Liver (tissue), 9 donors: Measurements from ENCODE around the gene ZMYM1. TPM values are rescaled to one million over a fixed set of nuclear protein-coding genes. Genes with fewer than 3 reads are reported as not detected.
"Not testable (repeated sequence)": the region's sequence is repeated elsewhere in the genome, so short reads cannot be mapped to it uniquely, and the experiment has no call there.

Experiments
- DNase-seq: peaks from one replicate; pipeline ENCODE4 v3.0.0-alpha.2; 2017; ENCODE audit warnings: low spot score
- H3K27ac ChIP-seq, 2 donors: one replicate each; pipeline ENCODE4 v1.7.0; 2013; ENCODE audit warnings: inconsistent platforms in 2 of 2, low read length in 2 of 2, control low read depth in 1 of 2, low read depth in 1 of 2, mild to moderate bottlenecking in 1 of 2
- H3K27me3 ChIP-seq, 4 donors: one replicate each; pipeline versions ENCODE4 v1.6.1 to v1.7.0; 2013; ENCODE audit warnings: low read length in 3 of 4, inconsistent platforms in 1 of 4, mild to moderate bottlenecking in 1 of 4, moderate library complexity in 1 of 4; ENCODE audit not compliant: control insufficient read depth in 4 of 4, insufficient read depth in 4 of 4
- H3K36me3 ChIP-seq, 4 donors: one replicate each; pipeline versions ENCODE4 v1.6.1 to v1.7.0; 2013; ENCODE audit warnings: low read length in 3 of 4, mild to moderate bottlenecking in 3 of 4, low read depth in 1 of 4, moderate library complexity in 1 of 4; ENCODE audit not compliant: control insufficient read depth in 4 of 4, insufficient read depth in 3 of 4
- H3K4me1 ChIP-seq, 4 donors: one replicate each; pipeline versions ENCODE4 v1.6.1 to v1.7.0; 2013; ENCODE audit warnings: low read length in 3 of 4, mild to moderate bottlenecking in 3 of 4, moderate library complexity in 1 of 4; ENCODE audit not compliant: control insufficient read depth in 4 of 4, insufficient read depth in 4 of 4
- H3K4me3 ChIP-seq, 3 donors: one replicate each; pipeline versions ENCODE4 v1.6.1 to v1.7.0; 2013; ENCODE audit warnings: low read length in 3 of 3, control low read depth in 1 of 3, low read depth in 1 of 3, mild to moderate bottlenecking in 1 of 3
- H3K9ac ChIP-seq, 2 donors: one replicate each; pipeline ENCODE4 v1.7.0; 2013; ENCODE audit warnings: low read length in 2 of 2, mild to moderate bottlenecking in 2 of 2, moderate library complexity in 2 of 2, control low read depth in 1 of 2, low read depth in 1 of 2
- H3K9me3 ChIP-seq, 4 donors: one replicate each; pipeline versions ENCODE4 v1.6.1 to v1.7.0; 2013; ENCODE audit warnings: low read length in 3 of 4; ENCODE audit not compliant: control insufficient read depth in 4 of 4
- CTCF ChIP-seq: fragments of 150-350 bp; IDR thresholded peaks from 2 replicates; pipeline ENCODE4 v1.5.1; 2017; ENCODE audit warnings: improper control_type of control experiment, low read depth, low read length; ENCODE audit not compliant: missing input control
- EGR1 ChIP-seq, 2 donors: IDR thresholded peaks; 2 replicates each; pipeline ENCODE4 v1.6.1; 2016 to 2018; ENCODE audit warnings: antibody characterized with exemption in 2 of 2, low read depth in 2 of 2
- FOXA1 ChIP-seq: IDR thresholded peaks from 2 replicates; pipeline ENCODE4 v1.6.1; 2016; ENCODE audit warnings: antibody characterized with exemption
- FOXA2 ChIP-seq: IDR thresholded peaks from 2 replicates; pipeline ENCODE4 v1.6.1; 2016; ENCODE audit warnings: antibody characterized with exemption
- GABPA ChIP-seq, 2 donors: IDR thresholded peaks in 1 of 2; conservative IDR thresholded peaks in 1 of 2; 2 replicates each; pipeline ENCODE4 v1.6.1; 2016; ENCODE audit warnings: antibody characterized with exemption in 2 of 2, mild to moderate bottlenecking in 1 of 2, moderate library complexity in 1 of 2
- HNF4A ChIP-seq, 2 donors: conservative IDR thresholded peaks; 2 replicates each; pipeline ENCODE4 v1.6.1; 2016; ENCODE audit warnings: antibody characterized with exemption in 2 of 2, mild to moderate bottlenecking in 2 of 2
- HNF4G ChIP-seq: IDR thresholded peaks from 2 replicates; pipeline ENCODE4 v1.6.1; 2016; ENCODE audit warnings: antibody characterized with exemption
- JUND ChIP-seq, 2 donors: IDR thresholded peaks; 2 replicates each; pipeline ENCODE4 v1.6.1; 2016; ENCODE audit warnings: antibody characterized with exemption in 2 of 2
- MAX ChIP-seq: IDR thresholded peaks from 2 replicates; pipeline ENCODE4 v1.6.1; 2016; ENCODE audit warnings: antibody characterized with exemption
- NR2F2 ChIP-seq: IDR thresholded peaks from 2 replicates; pipeline ENCODE4 v1.6.1; 2016; ENCODE audit warnings: antibody characterized with exemption
- RAD21 ChIP-seq, 2 donors: IDR thresholded peaks; 2 replicates each; pipeline ENCODE4 v1.6.1; 2016; ENCODE audit warnings: antibody characterized with exemption in 2 of 2, mild to moderate bottlenecking in 2 of 2
- RXRA ChIP-seq, 2 donors: IDR thresholded peaks; 2 replicates each; pipeline ENCODE4 v1.6.1; 2017 to 2018; ENCODE audit warnings: antibody characterized with exemption in 2 of 2, mild to moderate bottlenecking in 1 of 2
- SP1 ChIP-seq: IDR thresholded peaks from 2 replicates; pipeline ENCODE4 v1.6.1; 2018; ENCODE audit warnings: antibody characterized with exemption, mild to moderate bottlenecking
- TAF1 ChIP-seq: conservative IDR thresholded peaks from 2 replicates; pipeline ENCODE4 v1.6.1; 2016; ENCODE audit warnings: antibody characterized with exemption, mild to moderate bottlenecking
- YY1 ChIP-seq: IDR thresholded peaks from 2 replicates; pipeline ENCODE4 v1.6.1; 2016; ENCODE audit warnings: antibody characterized with exemption, mild to moderate bottlenecking
- ZBTB33 ChIP-seq: IDR thresholded peaks from 2 replicates; pipeline ENCODE4 v1.6.1; 2016; ENCODE audit warnings: antibody characterized with exemption
- WGBS: extraction: QIAGEN DNeasy Blood & Tissue Kit; methylation state at CpG from one replicate; pipeline ENCODE4 v1.1.7; 2013; 5-methylcytosine and 5-hydroxymethylcytosine counted together
- polyA plus RNA-seq, 2 donors: library from polyadenylated mRNA; stranded (reverse) in 1 of 2; unstranded in 1 of 2; fragments of 200-250 nt in 1 of 2; fragments of >200 nt in 1 of 2; fragmentation: Nextera tagmentation in 1 of 2; extraction: Ambion mirVana in 1 of 2; gene quantifications; one replicate each; pipeline versions ENCODE4 v1.2.1 to v1.2.3, GENCODE V29; 2013 to 2015
- total RNA-seq, 2 donors: library from RNA; depleted of rRNA; stranded (reverse); fragments of >200 nt; gene quantifications; one replicate each; pipeline ENCODE4 v1.2.3, GENCODE V29; 2014
- TF ChIP-seq, protein P1 (sequence below): IDR thresholded peaks from 2 replicates; pipeline ENCODE4 v1.6.1; 2016; ENCODE audit warnings: antibody characterized with exemption
- TF ChIP-seq, protein P2 (sequence below): IDR thresholded peaks from 2 replicates; pipeline ENCODE4 v1.6.1; 2016; ENCODE audit warnings: antibody characterized with exemption, mild to moderate bottlenecking
- donor health status: healthy.
- donor health status: healthy.
- donor health status: healthy.
- donor health status: healthy.
- donor health status: healthy.

ZMYM1 gene
- total and polyA plus RNA-seq, 4 donors, result 2.0 to 10.8 (median 5.7) TPM

DNA sequence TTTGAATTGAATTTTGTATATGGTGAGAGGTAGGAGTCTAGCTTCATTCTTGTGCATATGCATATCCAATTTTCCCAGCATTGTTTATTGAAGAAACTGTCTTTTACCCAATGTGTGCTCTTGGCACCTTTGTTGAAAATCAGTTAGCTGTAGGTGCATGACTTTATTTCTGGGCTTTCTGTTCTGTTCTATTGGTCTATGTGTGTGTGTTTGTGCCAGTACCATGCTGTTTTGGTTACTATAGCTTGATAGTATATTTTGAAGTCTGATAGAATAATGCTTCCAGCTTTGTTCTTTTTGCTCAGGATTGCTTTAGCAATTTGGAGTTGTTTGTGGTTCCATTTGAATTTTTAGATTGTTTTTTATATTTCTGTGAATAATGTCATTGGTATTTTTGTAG is 9.4 kb upstream of the ZMYM1 start:
- no peak overlapping the region for H3K27ac ChIP-seq
- no peaks in the 10 kb centered on the region for H3K27me3 ChIP-seq
- H3K4me3 ChIP-seq, result no peak overlapping the region
- peaks cover 0 to 1% (median 0%) of the 10 kb centered on the region in 4 donors for H3K9me3 ChIP-seq
- no peak overlapping the region for H3K9ac ChIP-seq
- no peak for DNase-seq
- no peaks in the 10 kb centered on the region for H3K4me1 ChIP-seq
- no peaks in the 10 kb centered on the region for H3K36me3 ChIP-seq
- TF ChIP-seq NR2F2 (no peak), HNF4A (conservative IDR thresholded peaks at IDR 0.05) (no peak), GABPA (IDR thresholded peaks at IDR 0.05 in 1 of 2, conservative IDR thresholded peaks at IDR 0.05 in 1 of 2) (no peak), YY1 (no peak), ZBTB33 (no peak), RAD21 (IDR thresholded peaks at IDR 0.05) (no peak)

DNA sequence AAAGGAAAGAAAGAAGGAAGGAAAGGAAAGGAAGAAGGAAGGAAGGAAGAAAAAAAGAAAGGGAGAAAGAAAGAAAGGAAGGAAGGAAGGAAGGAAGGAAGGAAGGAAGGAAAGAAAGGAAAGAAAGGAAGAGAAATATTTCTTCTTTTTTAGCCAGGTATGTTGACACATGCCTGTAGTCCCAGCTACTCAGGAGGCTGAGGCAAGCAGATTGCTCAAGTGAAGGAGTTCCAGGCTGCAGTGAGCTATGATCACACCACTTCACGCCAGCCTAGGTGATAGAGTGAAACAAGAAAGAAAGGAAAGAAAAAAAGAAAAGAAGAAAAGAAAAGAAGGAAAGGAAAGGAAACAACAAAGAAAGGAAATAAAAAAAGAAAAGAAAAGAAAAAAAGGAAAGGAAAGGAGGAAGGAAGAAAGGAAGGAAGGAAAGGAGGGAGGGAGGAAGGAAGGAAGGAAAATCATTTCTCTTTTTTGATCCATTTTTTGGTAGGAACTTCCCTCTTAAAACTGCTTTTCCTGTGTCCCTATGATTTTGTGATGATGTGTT is 5.8 kb upstream of the ZMYM1 start:
- no peak overlapping the region for H3K9ac ChIP-seq
- WGBS, result 86% methylated on average over 1 of the region's 1 CpG
- no peaks in the 10 kb centered on the region for H3K27me3 ChIP-seq
- no peak for TF ChIP-seq RAD21 (IDR thresholded peaks at IDR 0.05)
- no peak for TF ChIP-seq ZBTB33
- TF ChIP-seq FOXA2, result no peak
- TF ChIP-seq, protein P1, sequence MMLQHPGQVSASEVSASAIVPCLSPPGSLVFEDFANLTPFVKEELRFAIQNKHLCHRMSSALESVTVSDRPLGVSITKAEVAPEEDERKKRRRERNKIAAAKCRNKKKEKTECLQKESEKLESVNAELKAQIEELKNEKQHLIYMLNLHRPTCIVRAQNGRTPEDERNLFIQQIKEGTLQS, result no peak
- TF ChIP-seq RXRA (IDR thresholded peaks at IDR 0.05), result no peak
- no peak for TF ChIP-seq CTCF
- TF ChIP-seq GABPA (IDR thresholded peaks at IDR 0.05 in 1 of 2, conservative IDR thresholded peaks at IDR 0.05 in 1 of 2), result no peak
- no peak for TF ChIP-seq HNF4A (conservative IDR thresholded peaks at IDR 0.05)
- TF ChIP-seq, protein P2, sequence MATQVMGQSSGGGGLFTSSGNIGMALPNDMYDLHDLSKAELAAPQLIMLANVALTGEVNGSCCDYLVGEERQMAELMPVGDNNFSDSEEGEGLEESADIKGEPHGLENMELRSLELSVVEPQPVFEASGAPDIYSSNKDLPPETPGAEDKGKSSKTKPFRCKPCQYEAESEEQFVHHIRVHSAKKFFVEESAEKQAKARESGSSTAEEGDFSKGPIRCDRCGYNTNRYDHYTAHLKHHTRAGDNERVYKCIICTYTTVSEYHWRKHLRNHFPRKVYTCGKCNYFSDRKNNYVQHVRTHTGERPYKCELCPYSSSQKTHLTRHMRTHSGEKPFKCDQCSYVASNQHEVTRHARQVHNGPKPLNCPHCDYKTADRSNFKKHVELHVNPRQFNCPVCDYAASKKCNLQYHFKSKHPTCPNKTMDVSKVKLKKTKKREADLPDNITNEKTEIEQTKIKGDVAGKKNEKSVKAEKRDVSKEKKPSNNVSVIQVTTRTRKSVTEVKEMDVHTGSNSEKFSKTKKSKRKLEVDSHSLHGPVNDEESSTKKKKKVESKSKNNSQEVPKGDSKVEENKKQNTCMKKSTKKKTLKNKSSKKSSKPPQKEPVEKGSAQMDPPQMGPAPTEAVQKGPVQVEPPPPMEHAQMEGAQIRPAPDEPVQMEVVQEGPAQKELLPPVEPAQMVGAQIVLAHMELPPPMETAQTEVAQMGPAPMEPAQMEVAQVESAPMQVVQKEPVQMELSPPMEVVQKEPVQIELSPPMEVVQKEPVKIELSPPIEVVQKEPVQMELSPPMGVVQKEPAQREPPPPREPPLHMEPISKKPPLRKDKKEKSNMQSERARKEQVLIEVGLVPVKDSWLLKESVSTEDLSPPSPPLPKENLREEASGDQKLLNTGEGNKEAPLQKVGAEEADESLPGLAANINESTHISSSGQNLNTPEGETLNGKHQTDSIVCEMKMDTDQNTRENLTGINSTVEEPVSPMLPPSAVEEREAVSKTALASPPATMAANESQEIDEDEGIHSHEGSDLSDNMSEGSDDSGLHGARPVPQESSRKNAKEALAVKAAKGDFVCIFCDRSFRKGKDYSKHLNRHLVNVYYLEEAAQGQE, result no peak
- no peak for TF ChIP-seq YY1
- TF ChIP-seq HNF4G, result no peak
- no peak for TF ChIP-seq JUND (IDR thresholded peaks at IDR 0.05)
- no peak for TF ChIP-seq SP1
- no peak for TF ChIP-seq NR2F2
- no peak for TF ChIP-seq TAF1
- no peak for TF ChIP-seq MAX
- TF ChIP-seq EGR1 (IDR thresholded peaks at IDR 0.05; ENCODE audit: low read depth in 2 of 2), result no peak
- no peak for TF ChIP-seq FOXA1
- no peak for DNase-seq
- H3K4me3 ChIP-seq, result no peak overlapping the region
- H3K27ac ChIP-seq, result no peak overlapping the region
- H3K36me3 ChIP-seq, result no peaks in the 10 kb centered on the region
- peaks cover 0 to 2% (median under 1%) of the 10 kb centered on the region in 4 donors for H3K9me3 ChIP-seq
- no peaks in the 10 kb centered on the region for H3K4me1 ChIP-seq

- not testable (repeated sequence) for DNase-seq, H3K9ac ChIP-seq
- WGBS, result 82% methylated on average over 8 of the region's 8 CpGs
These were observed 2.8 kb upstream of the ZMYM1 start for GRCh38 chr1:35076426-35076825.

More at GRCh38 chr1:35076426-35076825, 2.8 kb upstream of the ZMYM1 start:
- H3K9me3 ChIP-seq, H3K36me3 ChIP-seq, H3K4me3 ChIP-seq, H3K27ac ChIP-seq, H3K27me3 ChIP-seq: not testable (repeated sequence)
- peaks cover 0 to 10% (median 3%) of the 10 kb centered on the region in 4 donors for H3K4me1 ChIP-seq
